ENCODE measurements around the gene FSHR.
A peak's percentile ranks its signal among the peaks of the same experiment; 100 is the strongest.

DNA sequence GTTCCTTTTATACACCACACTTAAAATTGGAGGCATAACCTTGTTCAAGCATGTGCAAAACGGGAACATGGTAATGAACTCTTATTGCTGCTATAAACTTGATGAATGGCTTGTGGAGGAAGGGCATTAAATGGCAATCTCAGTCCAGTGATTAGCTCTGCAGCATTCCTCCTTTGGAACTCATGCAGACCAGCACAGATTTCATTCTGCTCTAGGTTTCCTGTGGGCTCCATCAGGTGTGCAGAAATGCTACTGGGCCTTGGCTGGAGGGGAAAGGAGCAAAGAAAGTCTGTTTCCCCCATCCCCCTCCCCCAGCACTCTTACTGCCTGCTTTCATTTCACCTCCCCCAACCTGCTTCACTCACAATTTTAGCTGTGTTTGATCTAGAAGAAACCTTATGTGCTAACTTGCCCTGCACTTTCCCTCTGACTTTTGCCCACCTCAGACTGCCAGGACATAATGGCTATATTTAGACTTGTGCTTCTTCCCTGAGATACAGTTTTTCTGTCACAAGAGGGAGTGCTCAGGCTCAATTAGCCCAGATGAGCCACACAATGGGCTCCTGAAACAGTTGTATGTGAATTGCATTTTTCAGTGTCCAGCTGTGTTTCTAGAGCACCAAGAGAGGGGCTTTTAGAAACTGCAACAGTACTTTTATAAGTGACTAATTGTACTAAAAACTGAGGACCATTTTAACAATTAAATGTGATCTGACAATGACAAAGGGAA is 109.8 kb downstream of the FSHR start:
- TF ChIP-seq, protein P1, sequence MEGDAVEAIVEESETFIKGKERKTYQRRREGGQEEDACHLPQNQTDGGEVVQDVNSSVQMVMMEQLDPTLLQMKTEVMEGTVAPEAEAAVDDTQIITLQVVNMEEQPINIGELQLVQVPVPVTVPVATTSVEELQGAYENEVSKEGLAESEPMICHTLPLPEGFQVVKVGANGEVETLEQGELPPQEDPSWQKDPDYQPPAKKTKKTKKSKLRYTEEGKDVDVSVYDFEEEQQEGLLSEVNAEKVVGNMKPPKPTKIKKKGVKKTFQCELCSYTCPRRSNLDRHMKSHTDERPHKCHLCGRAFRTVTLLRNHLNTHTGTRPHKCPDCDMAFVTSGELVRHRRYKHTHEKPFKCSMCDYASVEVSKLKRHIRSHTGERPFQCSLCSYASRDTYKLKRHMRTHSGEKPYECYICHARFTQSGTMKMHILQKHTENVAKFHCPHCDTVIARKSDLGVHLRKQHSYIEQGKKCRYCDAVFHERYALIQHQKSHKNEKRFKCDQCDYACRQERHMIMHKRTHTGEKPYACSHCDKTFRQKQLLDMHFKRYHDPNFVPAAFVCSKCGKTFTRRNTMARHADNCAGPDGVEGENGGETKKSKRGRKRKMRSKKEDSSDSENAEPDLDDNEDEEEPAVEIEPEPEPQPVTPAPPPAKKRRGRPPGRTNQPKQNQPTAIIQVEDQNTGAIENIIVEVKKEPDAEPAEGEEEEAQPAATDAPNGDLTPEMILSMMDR (IDR thresholded peaks at IDR 0.05; ENCODE audit: low read length): peak; percentile 19; the same call in 1 of the 2 replicates
- no peak for TF ChIP-seq EZH2 (optimal IDR thresholded peaks at IDR 0.05; ENCODE audit: low read depth, low read length)
- no peak for TF ChIP-seq EZH2phosphoT487 (IDR thresholded peaks at IDR 0.05; ENCODE audit: low read length)

Data from MM.1S (cell line).